Sigmoid colon (tissue), 7 donors: ENCODE results near the gene RPS28. TPM values are rescaled to one million over a fixed set of nuclear protein-coding genes. Genes with fewer than 3 reads are reported as not detected.
A peak's percentile ranks its signal among the peaks of the same experiment; 100 is the strongest.
"Not testable (repeated sequence)": the region's sequence is repeated elsewhere in the genome, so short reads cannot be mapped to it uniquely, and the experiment has no call there.

ENCODE experiments used
- DNase-seq: peaks from one replicate; pipeline ENCODE4 v3.0.0-alpha.2; 2019
- H3K27ac ChIP-seq, 4 donors: fragments of 200-600 bp; sonication (generic); one replicate each; pipeline ENCODE4 v1.5.1; 2016 to 2019; ENCODE audit warnings: mild to moderate bottlenecking in 1 of 4
- H3K27me3 ChIP-seq, 3 donors: fragments of 200-600 bp; sonication (generic); one replicate each; pipeline ENCODE4 v1.5.1; 2019; ENCODE audit warnings: mild to moderate bottlenecking in 1 of 3
- H3K36me3 ChIP-seq, 4 donors: fragments of 200-600 bp; sonication (generic); one replicate each; pipeline ENCODE4 v1.5.1; 2016 to 2019
- H3K4me1 ChIP-seq, 4 donors: fragments of 200-600 bp; sonication (generic); one replicate each; pipeline ENCODE4 v1.5.1; 2017 to 2019
- H3K4me3 ChIP-seq, 4 donors: fragments of 200-600 bp; sonication (generic); one replicate each; pipeline ENCODE4 v1.5.1; 2017 to 2019; ENCODE audit warnings: mild to moderate bottlenecking in 2 of 4, moderate library complexity in 1 of 4
- H3K9me3 ChIP-seq, 4 donors: fragments of 200-600 bp in 3 of 4; sonication (generic) in 3 of 4; one replicate each; pipeline versions ENCODE4 v1.5.1 to v1.6.1; 2013 to 2019
- EP300 ChIP-seq, 4 donors: sonication (generic); formaldehyde crosslinking; IDR thresholded peaks; one replicate each; pipeline ENCODE4 v1.6.1; 2017; ENCODE audit warnings: antibody characterized with exemption in 4 of 4
- POLR2A ChIP-seq, 2 donors: fragments of 450-650 bp; IDR thresholded peaks; one replicate each; pipeline ENCODE4 v1.6.1; 2016; ENCODE audit warnings: antibody characterized with exemption in 2 of 2, mild to moderate bottlenecking in 2 of 2, moderate library complexity in 2 of 2
- POLR2AphosphoS5 ChIP-seq, 4 donors: sonication (generic); formaldehyde crosslinking; IDR thresholded peaks; one replicate each; pipeline ENCODE4 v1.6.1; 2017; ENCODE audit warnings: antibody characterized with exemption in 4 of 4
- WGBS, 2 donors: extraction: QIAGEN DNeasy Blood & Tissue Kit; methylation state at CpG; one replicate each; pipeline ENCODE4 v1.1.7; 2013; 5-methylcytosine and 5-hydroxymethylcytosine counted together
- intact Hi-C: fragments of 100-400 bp; cut with DNase I; formaldehyde crosslinking; loops from one replicate; pipeline ENCODE4 v1.15.1; 2023
- polyA plus RNA-seq, 3 donors: library from polyadenylated mRNA; stranded (reverse); fragments of 200-250 nt; gene quantifications; one replicate each; pipeline ENCODE4 v1.2.3, GENCODE V29; 2013
- total RNA-seq, 4 donors: library from RNA; depleted of rRNA; stranded (reverse); fragments of >200 nt; gene quantifications; one replicate each; pipeline ENCODE4 v1.1.0, GENCODE V29; 2016
- TF ChIP-seq, protein P1 (sequence below), 4 experiments: fragments of 450-650 bp in 3 of 4; fragments of 200-600 bp in 1 of 4; IDR thresholded peaks; one replicate each; pipeline ENCODE4 v1.5.1; 2016 to 2019; ENCODE audit warnings: antibody characterized with exemption in 4 of 4, mild to moderate bottlenecking in 3 of 4, moderate library complexity in 2 of 4
- donor health status: healthy with polysubstance abuse.
- donor health status: Bipolar disorder and iron deficiency.
- donor health status: healthy.

The RPS28 gene
- total and polyA plus RNA-seq, 7 donors = 244 to 938 (median 574) TPM

DNA sequence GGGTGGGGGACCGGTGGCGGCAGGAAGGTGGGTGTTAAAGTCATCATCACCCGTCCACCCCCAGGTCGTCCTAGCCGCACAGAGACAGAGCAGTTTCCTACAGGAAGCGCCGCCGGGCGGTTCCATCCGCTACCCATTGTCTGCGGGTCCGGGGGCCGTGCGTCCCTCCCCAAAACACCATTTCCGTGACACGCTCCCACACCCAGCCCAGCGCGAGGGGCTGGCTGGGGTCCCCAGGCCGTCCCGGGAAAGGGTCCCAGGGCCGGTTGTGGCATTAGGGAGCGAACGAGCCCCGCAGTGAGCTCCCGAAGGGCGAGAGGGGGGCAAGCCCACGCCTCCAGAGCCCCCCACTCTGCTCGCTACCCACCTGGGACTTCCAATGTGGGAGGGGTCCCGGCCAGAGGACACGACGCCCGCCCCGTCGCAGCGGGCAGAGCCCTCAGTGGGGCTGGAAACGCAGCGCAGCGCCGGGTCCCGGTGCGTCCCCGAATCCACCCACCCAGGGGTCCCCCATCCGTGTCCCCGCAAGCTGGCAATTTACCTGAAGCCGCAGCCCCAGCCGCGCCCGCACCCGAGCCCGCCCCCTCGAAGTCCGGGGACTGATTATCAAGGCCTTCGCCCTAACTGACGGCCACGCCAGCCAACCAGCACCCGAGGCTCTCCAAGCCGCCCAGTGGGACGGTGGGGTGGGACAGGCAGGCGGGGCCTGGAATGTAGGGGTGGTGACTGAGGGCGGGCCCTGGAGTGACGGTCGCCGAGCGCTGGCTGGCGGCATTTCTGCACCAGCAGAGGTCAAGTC is 21.6 kb downstream of the RPS28 start, which contains the start of gene KANK3:
KANK3 (minus strand) TSS at position 579 of the 799 bp plus-strand sequence. CDS start 5,434 bp downstream, outside the sequence.
- Histone ChIP-seq H3K36me3 (no peaks in the 10 kb centered on the region), H3K9me3 (no peaks in the 10 kb centered on the region), H3K4me3 (peak within 1 kb of the TSS; percentile 34 to 49 (median 43)), H3K4me1 (peaks cover 0 to 13% (median 8%) of the 10 kb centered on the region in 4 donors), H3K27me3 (peaks cover 13 to 44% (median 40%) of the 10 kb centered on the region in 3 donors), H3K27ac (peak within 1 kb of the TSS; percentile 46 to 81 (median 63))
- TF ChIP-seq, protein P1, sequence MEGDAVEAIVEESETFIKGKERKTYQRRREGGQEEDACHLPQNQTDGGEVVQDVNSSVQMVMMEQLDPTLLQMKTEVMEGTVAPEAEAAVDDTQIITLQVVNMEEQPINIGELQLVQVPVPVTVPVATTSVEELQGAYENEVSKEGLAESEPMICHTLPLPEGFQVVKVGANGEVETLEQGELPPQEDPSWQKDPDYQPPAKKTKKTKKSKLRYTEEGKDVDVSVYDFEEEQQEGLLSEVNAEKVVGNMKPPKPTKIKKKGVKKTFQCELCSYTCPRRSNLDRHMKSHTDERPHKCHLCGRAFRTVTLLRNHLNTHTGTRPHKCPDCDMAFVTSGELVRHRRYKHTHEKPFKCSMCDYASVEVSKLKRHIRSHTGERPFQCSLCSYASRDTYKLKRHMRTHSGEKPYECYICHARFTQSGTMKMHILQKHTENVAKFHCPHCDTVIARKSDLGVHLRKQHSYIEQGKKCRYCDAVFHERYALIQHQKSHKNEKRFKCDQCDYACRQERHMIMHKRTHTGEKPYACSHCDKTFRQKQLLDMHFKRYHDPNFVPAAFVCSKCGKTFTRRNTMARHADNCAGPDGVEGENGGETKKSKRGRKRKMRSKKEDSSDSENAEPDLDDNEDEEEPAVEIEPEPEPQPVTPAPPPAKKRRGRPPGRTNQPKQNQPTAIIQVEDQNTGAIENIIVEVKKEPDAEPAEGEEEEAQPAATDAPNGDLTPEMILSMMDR (IDR thresholded peaks at IDR 0.05) = no peak
- peak; percentile 52 to 81 (median 68) for TF ChIP-seq POLR2AphosphoS5 (IDR thresholded peaks at IDR 0.05)
- DNase-seq = peak; percentile 95
- intact Hi-C loops = no loop called here
- 2 to 5% methylated on average over 65 of the region's 65 CpGs for WGBS, 2 donors

- Histone ChIP-seq H3K4me1 (peaks cover 0 to 13% (median 8%) of the 10 kb centered on the region in 4 donors), H3K9me3 (no peaks in the 10 kb centered on the region), H3K27me3 (peaks cover 13 to 42% (median 40%) of the 10 kb centered on the region in 3 donors), H3K4me3 (peak overlapping the region in 3 of 4 donors; percentile 39 to 49 (median 47)), H3K36me3 (no peaks in the 10 kb centered on the region), H3K27ac (peak overlapping the region in 1 of 4 donors; percentile 81)
- no peak for DNase-seq
- intact Hi-C loops = no loop called here
- TF ChIP-seq POLR2A (IDR thresholded peaks at IDR 0.05) (no peak), EP300 (IDR thresholded peaks at IDR 0.05) (no peak), POLR2AphosphoS5 (IDR thresholded peaks at IDR 0.05) (no peak)
- TF ChIP-seq, protein P1 (IDR thresholded peaks at IDR 0.05) = no peak
- WGBS, 2 donors = 32 to 45% methylated on average over 11 of the region's 11 CpGs
Measured at GRCh38 chr19:8343483-8343844, 22.2 kb downstream of the RPS28 start.

GRCh38 chr19:8349629-8350372 is 28.5 kb downstream of the RPS28 start:
- H3K4me1 ChIP-seq = peaks cover 0 to 19% (median 7%) of the 10 kb centered on the region in 4 donors
- H3K27ac ChIP-seq, DNase-seq, H3K36me3 ChIP-seq, H3K27me3 ChIP-seq, H3K9me3 ChIP-seq, intact Hi-C loops, H3K4me3 ChIP-seq: not testable (repeated sequence)
- 63 to 76% methylated on average over 8 of the region's 8 CpGs for WGBS, 2 donors

- DNase-seq = no peak
- intact Hi-C loops = no loop called here
- Histone ChIP-seq H3K36me3 (no peaks in the 10 kb centered on the region), H3K27me3 (peaks cover 0 to 5% (median 0%) of the 10 kb centered on the region in 3 donors), H3K27ac (no peak overlapping the region), H3K4me1 (peaks cover 0 to 19% (median 7%) of the 10 kb centered on the region in 4 donors), H3K4me3 (peak overlapping the region in 1 of 4 donors; percentile 20), H3K9me3 (no peaks in the 10 kb centered on the region)
- 16 to 38% methylated on average over 10 of the region's 10 CpGs for WGBS, 2 donors
- no peak for TF ChIP-seq POLR2AphosphoS5 (IDR thresholded peaks at IDR 0.05)
- TF ChIP-seq, protein P1 (IDR thresholded peaks at IDR 0.05) = no peak
- no peak for TF ChIP-seq POLR2A (IDR thresholded peaks at IDR 0.05)
- no peak for TF ChIP-seq EP300 (IDR thresholded peaks at IDR 0.05)
Measured at GRCh38 chr19:8352134-8352827, 31.0 kb downstream of the RPS28 start.

- WGBS, 2 donors = 36 to 65% methylated on average over 5 of the region's 5 CpGs
- Histone ChIP-seq H3K4me1 (peaks cover 0 to 19% (median 7%) of the 10 kb centered on the region in 4 donors), H3K27ac (peak overlapping the region in 1 of 4 donors; percentile 4), H3K4me3 (peak overlapping the region in 1 of 4 donors; percentile 20)
- H3K27me3 ChIP-seq, intact Hi-C loops, H3K36me3 ChIP-seq, DNase-seq, H3K9me3 ChIP-seq: not testable (repeated sequence)
Measured at GRCh38 chr19:8352845-8353244, 31.5 kb downstream of the RPS28 start.
